Measurements from ENCODE around the gene RAPSN.

The RAPSN gene

DNA sequence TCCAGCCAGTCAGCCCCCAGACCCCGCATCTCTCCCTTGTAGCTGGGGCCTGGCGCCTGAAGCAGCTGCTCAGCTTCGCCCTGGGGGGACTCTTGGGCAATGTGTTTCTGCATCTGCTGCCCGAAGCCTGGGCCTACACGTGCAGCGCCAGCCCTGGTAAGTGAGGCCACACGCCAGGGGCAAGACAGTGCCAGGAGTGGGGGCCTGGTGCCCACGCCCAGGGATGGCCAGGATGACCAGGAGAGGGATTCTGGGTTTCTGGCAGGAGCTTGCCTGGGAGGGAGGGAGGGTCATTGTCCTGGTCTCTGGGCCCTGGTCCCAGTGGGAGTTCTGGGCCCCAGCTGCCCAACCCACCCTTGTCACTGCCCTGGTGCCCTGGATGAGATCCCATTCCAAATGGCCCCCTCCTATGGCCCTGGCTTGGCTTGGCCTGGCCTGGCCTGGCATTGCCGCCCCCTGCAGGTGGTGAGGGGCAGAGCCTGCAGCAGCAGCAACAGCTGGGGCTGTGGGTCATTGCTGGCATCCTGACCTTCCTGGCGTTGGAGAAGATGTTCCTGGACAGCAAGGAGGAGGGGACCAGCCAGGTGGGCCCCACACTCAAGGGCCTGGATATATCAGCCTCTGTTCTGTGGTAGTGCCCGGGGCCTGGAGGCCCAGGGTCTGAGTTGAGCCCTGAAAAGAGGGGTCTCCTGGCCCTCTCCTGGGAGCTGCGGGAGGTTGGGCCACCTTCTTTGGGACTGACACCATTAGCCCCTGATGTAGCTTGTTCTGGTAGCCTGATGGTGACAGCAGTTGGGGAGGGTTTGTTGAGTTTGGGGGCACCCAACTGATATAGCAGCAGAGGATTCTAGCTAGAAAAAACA, 36.8 kb downstream of the RAPSN start:
- Histone ChIP-seq H2AFZ (ENCODE audit: low read length) (no peak overlapping the region), H3K9me2 (ENCODE audit: low read depth, low read length) (no peaks in the 10 kb centered on the region), H3K36me3 (ENCODE audit: insufficient read depth, low read length) (peaks cover 14% of the 10 kb centered on the region), H3K27me3 (ENCODE audit: insufficient read depth, low read length) (no peaks in the 10 kb centered on the region), H3K9me3 (ENCODE audit: low read length) (no peaks in the 10 kb centered on the region), H3K79me2 (ENCODE audit: insufficient read depth, low read length) (no peaks in the 10 kb centered on the region), H3K4me2 (ENCODE audit: low read length) (no peak overlapping the region), H3K9ac (ENCODE audit: low read length) (no peak overlapping the region), H3K4me3 (ENCODE audit: low read depth, low read length, poor library complexity, severe bottlenecking) (no peak overlapping the region), H3K27ac (ENCODE audit: low read depth, low read length, poor library complexity, severe bottlenecking) (no peak overlapping the region), H3F3A (ENCODE audit: insufficient read depth, low read length) (no peaks in the 10 kb centered on the region), H4K20me1 (ENCODE audit: insufficient read depth, low read length) (no peaks in the 10 kb centered on the region), H3K4me1 (ENCODE audit: insufficient read depth, low read length, severe bottlenecking) (peaks cover 45% of the 10 kb centered on the region)
- TF ChIP-seq EZH2 (IDR thresholded peaks at IDR 0.05; ENCODE audit: borderline replicate concordance, low read length): no peak
- TF ChIP-seq, protein P1, sequence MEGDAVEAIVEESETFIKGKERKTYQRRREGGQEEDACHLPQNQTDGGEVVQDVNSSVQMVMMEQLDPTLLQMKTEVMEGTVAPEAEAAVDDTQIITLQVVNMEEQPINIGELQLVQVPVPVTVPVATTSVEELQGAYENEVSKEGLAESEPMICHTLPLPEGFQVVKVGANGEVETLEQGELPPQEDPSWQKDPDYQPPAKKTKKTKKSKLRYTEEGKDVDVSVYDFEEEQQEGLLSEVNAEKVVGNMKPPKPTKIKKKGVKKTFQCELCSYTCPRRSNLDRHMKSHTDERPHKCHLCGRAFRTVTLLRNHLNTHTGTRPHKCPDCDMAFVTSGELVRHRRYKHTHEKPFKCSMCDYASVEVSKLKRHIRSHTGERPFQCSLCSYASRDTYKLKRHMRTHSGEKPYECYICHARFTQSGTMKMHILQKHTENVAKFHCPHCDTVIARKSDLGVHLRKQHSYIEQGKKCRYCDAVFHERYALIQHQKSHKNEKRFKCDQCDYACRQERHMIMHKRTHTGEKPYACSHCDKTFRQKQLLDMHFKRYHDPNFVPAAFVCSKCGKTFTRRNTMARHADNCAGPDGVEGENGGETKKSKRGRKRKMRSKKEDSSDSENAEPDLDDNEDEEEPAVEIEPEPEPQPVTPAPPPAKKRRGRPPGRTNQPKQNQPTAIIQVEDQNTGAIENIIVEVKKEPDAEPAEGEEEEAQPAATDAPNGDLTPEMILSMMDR (IDR thresholded peaks at IDR 0.05; ENCODE audit: low read length): peak; percentile 91

- Histone ChIP-seq H3F3A (ENCODE audit: insufficient read depth, low read length) (no peaks in the 10 kb centered on the region), H2AFZ (ENCODE audit: low read length) (no peak overlapping the region), H3K9me3 (ENCODE audit: low read length) (no peaks in the 10 kb centered on the region), H3K79me2 (ENCODE audit: insufficient read depth, low read length) (no peaks in the 10 kb centered on the region), H3K36me3 (ENCODE audit: insufficient read depth, low read length) (peaks cover 6% of the 10 kb centered on the region; the same call in 1 of the 2 replicates), H3K9ac (ENCODE audit: low read length) (no peak overlapping the region; the same call in 1 of the 2 replicates), H3K9me2 (ENCODE audit: low read depth, low read length) (no peaks in the 10 kb centered on the region), H3K27me3 (ENCODE audit: insufficient read depth, low read length) (no peaks in the 10 kb centered on the region), H3K4me1 (ENCODE audit: insufficient read depth, low read length, severe bottlenecking) (peaks cover 50% of the 10 kb centered on the region), H3K4me3 (ENCODE audit: low read depth, low read length, poor library complexity, severe bottlenecking) (no peak overlapping the region), H3K27ac (ENCODE audit: low read depth, low read length, poor library complexity, severe bottlenecking) (peak overlapping the region; percentile 49), H3K4me2 (ENCODE audit: low read length) (no peak overlapping the region; the same call in 1 of the 2 replicates), H4K20me1 (ENCODE audit: insufficient read depth, low read length) (no peaks in the 10 kb centered on the region)
- TF ChIP-seq EZH2 (IDR thresholded peaks at IDR 0.05; ENCODE audit: borderline replicate concordance, low read length): no peak
- TF ChIP-seq, protein P1 (IDR thresholded peaks at IDR 0.05; ENCODE audit: low read length): no peak
Measured at GRCh38 chr11:47410370-47411264, 38.3 kb downstream of the RAPSN start.

GRCh38 chr11:47409440-47410369, 39.2 kb downstream of the RAPSN start:
- Histone ChIP-seq H3K36me3 (ENCODE audit: insufficient read depth, low read length) (peaks cover 6% of the 10 kb centered on the region; the same call in 1 of the 2 replicates), H2AFZ (ENCODE audit: low read length) (no peak overlapping the region), H3K27ac (ENCODE audit: low read depth, low read length, poor library complexity, severe bottlenecking) (peak overlapping the region; percentile 49), H3K4me2 (ENCODE audit: low read length) (peak overlapping the region; percentile 99), H3K27me3 (ENCODE audit: insufficient read depth, low read length) (no peaks in the 10 kb centered on the region), H3K9ac (ENCODE audit: low read length) (peak overlapping the region; percentile 86), H3F3A (ENCODE audit: insufficient read depth, low read length) (no peaks in the 10 kb centered on the region), H3K9me2 (ENCODE audit: low read depth, low read length) (no peaks in the 10 kb centered on the region), H3K79me2 (ENCODE audit: insufficient read depth, low read length) (no peaks in the 10 kb centered on the region), H4K20me1 (ENCODE audit: insufficient read depth, low read length) (no peaks in the 10 kb centered on the region), H3K4me1 (ENCODE audit: insufficient read depth, low read length, severe bottlenecking) (peaks cover 41% of the 10 kb centered on the region), H3K4me3 (ENCODE audit: low read depth, low read length, poor library complexity, severe bottlenecking) (peak overlapping the region; percentile 77), H3K9me3 (ENCODE audit: low read length) (no peaks in the 10 kb centered on the region)
- TF ChIP-seq, protein P1 (IDR thresholded peaks at IDR 0.05; ENCODE audit: low read length): no peak
- TF ChIP-seq EZH2 (IDR thresholded peaks at IDR 0.05; ENCODE audit: borderline replicate concordance, low read length): no peak

Data from OCI-LY1 (cell line).